HG03280 (cell line): ENCODE measurements around the gene CYP4F11.
"Not testable (repeated sequence)": the region's sequence is repeated elsewhere in the genome, so short reads cannot be mapped to it uniquely, and the experiment has no call there.

Experiments used
- ATAC-seq: cut with Tn5 transposase; IDR thresholded peaks from one replicate; pipeline ENCODE4 v1.9.1; 2021; ENCODE audit warnings: mild to moderate bottlenecking, moderate library complexity; ENCODE audit not compliant: unreplicated experiment

The CYP4F11 gene

DNA sequence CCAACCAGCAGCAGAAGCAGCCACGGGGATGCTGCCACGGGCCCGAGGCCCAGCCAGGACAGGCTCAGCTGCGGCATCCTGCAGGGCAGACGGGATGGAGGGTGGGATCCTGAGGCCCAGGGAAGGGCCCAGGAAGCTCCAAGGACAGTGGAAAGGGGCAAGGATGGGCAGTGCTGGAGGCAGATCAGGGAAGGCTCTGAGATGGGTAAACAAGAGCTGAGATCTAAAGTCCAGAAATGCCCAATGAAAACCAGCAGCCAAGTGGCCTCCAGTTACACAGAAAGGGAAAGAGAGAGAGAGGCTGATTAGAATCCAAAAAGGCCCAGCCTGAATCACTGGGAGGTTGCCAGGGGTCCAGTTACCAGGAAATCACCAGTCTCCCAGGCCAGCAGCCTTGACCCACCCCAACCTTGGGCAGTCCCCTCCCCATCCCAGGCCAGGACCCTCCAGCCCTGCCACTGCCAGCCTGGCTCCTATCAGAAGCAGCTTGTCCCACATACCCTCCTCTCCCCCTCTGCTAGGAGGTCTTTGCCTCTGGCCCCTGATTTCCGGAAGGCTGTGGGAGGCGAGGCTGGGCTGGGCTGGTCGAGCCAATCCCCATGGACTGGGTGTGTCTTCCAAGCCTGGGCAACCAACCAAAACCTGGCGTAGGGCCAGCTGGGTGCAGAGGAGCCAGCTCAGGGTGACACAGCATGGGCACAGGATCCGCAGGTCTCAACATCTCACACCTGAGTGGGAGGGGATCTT is at the start of gene CYP4F11:
TSS of gene CYP4F11 (minus strand) at position 198 of the 747 bp plus-strand sequence. CDS start at position 77, 121 bp downstream.
- no peak for ATAC-seq

DNA sequence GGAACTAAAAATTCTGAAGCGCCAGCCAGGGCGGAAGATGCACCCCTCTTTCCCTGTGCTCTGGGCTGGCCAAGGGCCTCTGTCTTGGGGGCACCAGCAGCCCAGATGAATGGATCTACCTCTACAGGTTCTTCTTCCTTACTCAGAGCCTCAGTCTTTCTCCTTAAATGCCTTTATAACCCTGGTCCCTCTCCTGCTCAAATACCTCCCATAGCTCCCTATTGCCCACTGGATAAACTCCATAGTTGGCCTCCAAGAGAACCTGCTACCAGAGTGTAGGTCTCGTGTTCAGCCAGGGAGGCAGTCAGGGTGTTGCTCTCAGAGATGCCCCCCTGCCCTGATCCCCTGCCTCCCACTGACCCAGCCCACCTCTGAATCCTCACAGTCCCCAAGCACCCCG is 45.0 kb upstream of the CYP4F11 start:
- no peak for ATAC-seq

- no peak for ATAC-seq
Observed at GRCh38 chr19:15977690-15978089, 43.4 kb upstream of the CYP4F11 start.

DNA sequence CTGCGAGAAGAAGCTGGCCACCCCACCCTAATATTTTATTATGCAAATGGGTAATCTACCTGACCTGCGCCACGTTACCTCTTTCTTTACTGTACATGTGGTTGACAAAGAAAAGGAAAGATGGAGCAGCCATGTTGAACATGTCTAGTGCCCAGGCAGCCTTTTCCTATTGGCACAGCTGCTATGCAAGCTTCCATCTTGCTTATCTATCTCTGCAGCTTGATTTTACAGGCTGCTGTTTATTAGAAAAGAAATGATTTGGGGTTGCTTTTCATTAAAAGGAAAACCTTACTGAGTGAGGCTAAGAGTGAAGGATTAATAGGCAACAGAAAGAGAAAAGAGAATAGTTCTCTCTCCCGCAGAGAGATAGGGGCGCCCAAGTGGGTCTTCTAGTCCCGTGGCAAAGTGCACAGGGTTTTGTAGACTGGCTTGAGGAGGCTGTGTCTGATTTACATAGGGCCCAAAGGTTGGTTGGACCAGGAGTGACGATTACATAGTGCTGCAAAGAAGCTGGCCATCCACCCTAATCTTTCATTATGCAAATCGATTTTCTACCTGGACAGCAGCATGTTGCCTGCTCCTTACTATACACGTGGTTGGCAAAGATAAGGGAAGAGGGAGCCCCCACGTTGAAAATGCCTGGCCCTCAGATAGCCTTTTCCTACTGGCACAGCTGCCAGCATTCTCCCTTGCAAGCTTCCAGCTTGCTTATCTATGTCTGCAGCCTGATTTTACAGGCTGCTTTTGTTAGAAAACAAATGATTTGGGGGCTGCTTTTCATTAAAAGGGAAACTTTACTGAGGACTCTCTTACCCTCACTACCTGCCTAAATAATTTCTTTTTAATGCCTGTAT is 42.7 kb upstream of the CYP4F11 start:
- ATAC-seq: no peak

DNA sequence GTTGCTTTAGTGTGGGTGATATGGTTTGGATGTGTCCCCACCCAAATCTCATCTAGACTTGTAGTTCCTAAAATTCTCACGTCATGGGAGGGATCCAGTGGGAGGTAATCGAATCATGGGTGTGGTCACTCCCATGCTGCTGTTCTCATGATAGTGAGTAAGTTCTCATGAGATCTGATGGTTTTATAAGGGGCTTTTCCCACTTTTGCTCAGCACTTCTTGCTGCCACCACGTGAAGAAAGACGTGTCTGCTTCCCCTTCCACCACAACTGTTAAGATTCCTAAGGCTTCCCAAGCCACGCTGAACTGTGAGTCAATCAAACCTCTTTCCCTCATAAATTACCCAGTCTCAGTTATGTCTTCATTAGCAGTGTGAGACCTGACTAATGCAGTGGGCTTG is 40.5 kb upstream of the CYP4F11 start:
- no peak for ATAC-seq

- not testable (repeated sequence) for ATAC-seq
Observed at GRCh38 chr19:15972043-15972442, 37.7 kb upstream of the CYP4F11 start.

- ATAC-seq: no peak
Observed at GRCh38 chr19:15971224-15971780, 37.0 kb upstream of the CYP4F11 start.

- ATAC-seq: no peak
Observed at GRCh38 chr19:15964231-15964630, 29.9 kb upstream of the CYP4F11 start.

DNA sequence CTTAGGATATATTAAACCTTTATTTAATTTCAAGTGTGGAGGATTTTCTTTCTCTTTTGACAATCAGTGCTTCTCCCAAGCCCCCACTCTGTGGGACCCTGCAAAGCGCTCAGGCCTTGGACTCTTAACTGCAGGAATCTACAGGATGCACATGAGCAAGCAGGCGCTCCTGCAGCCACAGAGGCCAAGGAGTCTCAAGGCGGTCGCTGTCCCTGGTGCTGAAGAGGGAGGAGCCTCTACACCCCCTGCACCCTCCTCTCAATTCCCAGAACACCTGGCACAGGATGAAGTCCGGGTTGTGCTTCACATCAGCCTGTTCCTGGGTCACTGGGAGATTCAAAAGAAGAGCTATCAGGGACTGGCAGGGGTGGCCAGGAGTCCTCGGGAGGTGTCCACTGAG is 28.0 kb upstream of the CYP4F11 start:
- no peak for ATAC-seq

DNA sequence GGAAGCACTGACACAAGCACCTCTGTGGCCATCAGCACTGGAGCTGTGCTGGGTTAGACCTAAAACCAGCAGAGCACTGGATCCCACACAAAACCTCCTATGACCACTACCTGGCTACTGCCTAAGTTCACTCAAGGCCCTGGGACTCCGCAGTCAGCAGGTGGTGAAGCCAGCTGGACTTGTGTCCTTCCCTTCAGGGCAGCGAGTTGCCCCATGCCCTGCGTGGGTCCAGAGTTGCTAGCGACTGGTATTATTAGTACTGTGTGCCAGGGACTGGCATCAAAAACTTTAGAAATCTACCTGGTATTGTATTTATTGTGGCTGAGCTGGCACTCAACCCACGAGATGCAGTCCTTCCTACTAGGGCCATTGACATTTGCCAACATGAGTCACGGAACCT is 20.5 kb upstream of the CYP4F11 start:
- ATAC-seq: no peak

GRCh38 chr19:15948223-15949058 is 14.1 kb upstream of the CYP4F11 start, which contains the start of gene OR10H4:
OR10H4 (plus strand) TSS chr19:15949008; CDS start chr19:15949008, 0 bp downstream.
- no peak for ATAC-seq

GRCh38 chr19:15945301-15945700 is 11.0 kb upstream of the CYP4F11 start:
- ATAC-seq: no peak

GRCh38 chr19:15944401-15944800 is 10.1 kb upstream of the CYP4F11 start:
- no peak for ATAC-seq

DNA sequence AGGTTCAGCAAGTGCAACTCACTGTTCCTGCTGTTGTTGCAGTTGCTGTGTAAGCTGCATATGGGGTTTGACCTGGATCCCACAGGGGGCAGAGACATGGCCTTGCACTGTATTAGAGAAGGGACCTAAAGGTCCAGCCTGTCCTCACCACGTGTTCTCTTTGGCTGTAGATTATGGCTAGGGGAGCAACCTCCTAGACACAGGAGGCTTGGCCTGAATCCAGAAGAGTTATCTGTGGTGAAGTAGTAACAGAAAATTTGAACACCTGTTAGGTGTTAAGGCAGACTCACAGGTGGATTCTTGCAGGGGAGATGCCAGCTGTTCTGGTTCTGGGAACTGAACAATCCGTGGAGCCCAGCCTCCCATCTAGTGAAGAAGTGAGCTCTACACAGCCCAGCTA is 3.4 kb upstream of the CYP4F11 start:
- no peak for ATAC-seq

DNA sequence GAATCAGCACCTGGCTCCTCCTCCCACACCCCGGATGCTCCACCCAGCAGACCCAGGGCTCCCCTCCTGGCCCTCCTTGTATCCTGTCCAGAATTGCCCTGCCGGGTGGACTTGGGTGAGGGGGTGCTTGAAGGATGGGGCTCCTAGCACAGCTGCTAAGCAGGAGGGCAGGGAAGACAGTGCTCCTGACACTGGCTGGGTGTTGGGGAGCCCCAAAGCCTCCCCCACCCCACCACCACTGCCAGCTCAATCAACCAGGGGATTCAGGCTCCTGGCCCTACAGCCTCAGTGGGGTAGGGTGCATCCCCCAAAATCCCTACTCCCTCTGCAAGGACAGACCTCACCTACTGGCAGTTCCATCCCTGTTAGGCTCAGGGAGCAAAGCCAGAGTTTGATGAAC is 2.6 kb upstream of the CYP4F11 start:
- ATAC-seq: no peak

DNA sequence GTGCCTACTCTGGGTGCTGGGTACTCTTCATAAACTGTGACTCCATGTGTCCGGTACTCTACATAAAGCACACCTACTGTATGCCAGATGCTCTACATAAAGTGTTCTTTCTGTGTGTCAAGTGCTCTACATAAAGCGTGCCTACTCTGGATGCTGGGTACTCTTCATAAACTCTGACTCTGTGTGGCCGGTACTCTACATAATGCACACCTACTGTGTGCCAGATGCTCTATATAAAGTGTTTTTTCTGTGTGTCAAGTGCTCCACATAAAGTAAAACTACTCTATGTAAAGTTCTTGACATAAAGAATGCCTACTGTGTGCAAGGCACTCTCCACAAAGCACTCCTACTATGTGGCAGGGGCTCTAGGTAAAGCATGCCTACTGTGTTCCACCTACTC is 1.8 kb upstream of the CYP4F11 start:
- no peak for ATAC-seq

DNA sequence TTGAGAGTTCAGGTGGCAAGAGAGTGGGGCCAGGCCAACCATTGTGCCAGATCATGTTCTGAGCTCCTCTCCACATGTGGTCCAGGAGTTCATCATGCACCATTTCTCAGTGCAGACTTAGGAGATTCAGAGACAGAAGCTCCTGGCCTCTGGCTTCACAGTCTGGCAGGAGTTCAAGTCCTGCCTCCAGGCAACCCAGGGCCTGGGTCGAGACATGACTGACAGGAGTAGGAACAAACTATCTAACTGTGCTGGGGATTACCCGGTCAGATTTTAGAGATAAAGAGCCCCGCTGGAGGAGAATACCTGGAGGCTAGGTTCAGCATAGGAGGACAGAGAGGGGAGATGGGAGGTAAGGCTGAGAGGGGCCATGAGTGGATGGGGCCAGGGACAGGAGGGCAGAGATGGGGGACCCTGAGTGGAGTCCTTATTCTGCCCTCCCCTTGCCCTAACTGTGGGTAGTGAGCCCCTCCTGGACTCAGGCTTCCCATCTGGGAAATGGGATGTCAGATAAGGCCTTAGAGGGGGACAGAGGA is 906 bp upstream of the CYP4F11 start:
- no peak for ATAC-seq

DNA sequence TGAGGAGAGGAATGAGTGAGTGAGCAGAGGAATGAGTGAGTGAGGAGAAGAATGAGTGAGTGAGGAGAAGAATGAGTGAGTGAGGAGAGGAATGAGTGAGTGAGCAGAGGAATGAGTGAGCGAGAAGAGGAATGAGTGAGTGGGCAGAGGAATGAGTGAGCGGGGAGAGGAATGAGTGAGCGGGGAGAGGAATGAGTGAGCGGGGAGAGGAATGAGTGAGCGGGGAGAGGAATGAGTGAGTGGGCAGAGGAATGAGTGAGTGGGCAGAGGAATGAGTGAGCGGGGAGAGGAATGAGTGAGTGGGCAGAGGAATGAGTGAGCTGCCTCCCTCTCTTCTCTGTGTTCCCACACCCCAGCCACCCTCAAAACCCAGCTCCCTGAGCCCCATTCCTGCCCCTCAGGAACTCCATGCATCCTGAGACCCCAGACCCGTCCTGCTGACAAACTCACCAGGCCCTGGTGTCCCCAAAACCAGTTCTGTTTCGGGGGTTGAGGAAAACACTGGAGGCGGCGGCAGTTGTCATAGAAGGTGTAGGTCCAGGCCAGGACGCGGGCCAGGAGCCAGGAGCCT is 483 bp downstream of the CYP4F11 start:
- not testable (repeated sequence) for ATAC-seq

DNA sequence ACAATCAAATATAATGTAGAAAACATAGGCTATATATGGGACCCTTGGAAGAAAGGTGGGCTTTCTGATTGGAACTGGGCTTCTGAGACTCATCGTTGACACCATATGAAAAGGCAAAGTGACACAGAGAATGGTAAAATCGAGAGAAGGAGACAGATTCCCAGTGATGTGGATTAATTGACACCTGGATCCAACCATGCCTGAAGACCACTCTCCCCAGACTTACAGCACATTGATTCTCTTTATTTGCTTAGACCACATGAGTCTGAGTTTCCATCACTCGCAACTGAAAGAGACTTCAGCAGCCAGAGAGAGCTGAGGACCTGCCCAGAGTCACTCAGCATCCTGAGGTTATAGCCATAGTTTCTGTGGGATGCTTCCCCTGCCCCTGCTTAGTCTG is 6.0 kb downstream of the CYP4F11 start:
- no peak for ATAC-seq

DNA sequence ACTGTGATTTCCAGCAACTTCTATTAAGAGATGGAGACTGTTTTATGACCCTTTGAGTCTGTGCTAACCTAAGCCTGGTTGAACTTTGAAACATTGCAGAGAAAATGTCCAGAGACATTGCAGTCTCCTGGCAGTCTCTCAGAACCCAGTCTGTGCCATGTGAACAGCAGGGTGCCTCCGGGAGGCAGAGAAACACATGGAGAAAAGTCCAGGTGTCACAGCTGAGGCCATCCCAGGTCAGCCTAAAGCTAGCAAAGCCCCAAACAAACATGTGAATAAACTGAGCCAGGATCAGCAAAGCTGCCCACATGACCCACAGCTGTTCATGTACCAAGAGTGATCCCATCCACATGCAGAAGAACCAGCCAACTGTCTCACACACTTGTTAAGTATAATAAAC is 7.8 kb downstream of the CYP4F11 start:
- no peak for ATAC-seq
